PC-9 (cell line): ENCODE measurements around the gene IQGAP3. TPM values are rescaled to one million over a fixed set of nuclear protein-coding genes. Genes with fewer than 3 reads are reported as not detected.

ENCODE experiments used
- BruUV-seq: library from RNA; stranded (reverse); fragments of 400-500 nt; replicated peaks from 2 replicates; lab custom pipeline; 2021; lab: Mats Ljungman, UMichigan
- CTCF ChIA-PET: fragments of 300-600 bp; sonication (Branson Sonifier 250); formaldehyde crosslinking; loops from one replicate; lab custom pipeline; 2022; ENCODE audit warnings: antibody characterized with exemption; lab: Charles Lee
- POLR2A ChIA-PET: fragments of 300-600 bp; sonication (Branson Sonifier 250); formaldehyde crosslinking; loops from one replicate; lab custom pipeline; 2022; ENCODE audit warnings: antibody characterized with exemption; ENCODE audit not compliant: unreplicated experiment; lab: Charles Lee
- DNase-seq, 2 experiments: peaks; one replicate each; pipeline versions ENCODE4 v3.0.0 to v3.0.0-alpha.2; 2015 to 2022; ENCODE audit warnings: mixed read lengths in 1 of 2
- H2AFZ ChIP-seq: fragments of 200-600 bp; sonication (generic); 2 replicates; pipeline ENCODE4 v1.8.1; 2017; ENCODE audit warnings: antibody characterized with exemption
- H3F3A ChIP-seq: fragments of 200-600 bp; sonication (generic); 2 replicates; pipeline ENCODE4 v1.8.1; 2017; ENCODE audit warnings: antibody characterized with exemption, mild to moderate bottlenecking, low read depth; ENCODE audit not compliant: insufficient read depth
- H3K27ac ChIP-seq: fragments of 200-600 bp; sonication (generic); 2 replicates; pipeline ENCODE4 v1.6.1; 2016; ENCODE audit warnings: mixed run types
- H3K27me3 ChIP-seq: fragments of 200-600 bp; sonication (generic); 2 replicates; pipeline ENCODE4 v1.6.1; 2016; ENCODE audit warnings: low read depth, mixed run types; ENCODE audit not compliant: insufficient read depth
- H3K36me3 ChIP-seq: fragments of 200-600 bp; sonication (generic); 2 replicates; pipeline ENCODE4 v1.6.1; 2016; ENCODE audit warnings: low read depth, mixed run types
- H3K4me1 ChIP-seq: fragments of 200-600 bp; sonication (generic); replicated peaks from 2 replicates; pipeline ENCODE4 v1.6.1; 2016; ENCODE audit warnings: mixed run types; ENCODE audit not compliant: insufficient read depth
- H3K4me2 ChIP-seq: fragments of 200-600 bp; sonication (generic); 2 replicates; pipeline ENCODE4 v1.6.1; 2017; ENCODE audit warnings: mixed run types
- H3K4me3 ChIP-seq: fragments of 200-600 bp; sonication (generic); 2 replicates; pipeline ENCODE4 v1.6.1; 2016; ENCODE audit warnings: mixed run types
- H3K79me2 ChIP-seq: fragments of 200-600 bp; sonication (generic); 2 replicates; pipeline ENCODE4 v1.6.1; 2017; ENCODE audit warnings: low read depth, mixed run types
- H3K9me2 ChIP-seq: fragments of 200-600 bp; sonication (generic); 2 replicates; pipeline ENCODE4 v1.8.1; 2017; ENCODE audit warnings: mild to moderate bottlenecking; ENCODE audit not compliant: insufficient read depth
- H3K9me3 ChIP-seq: fragments of 200-600 bp; sonication (generic); 2 replicates; pipeline ENCODE4 v1.8.1; 2016; ENCODE audit warnings: low read depth; ENCODE audit not compliant: insufficient read depth
- H4K20me1 ChIP-seq: fragments of 200-600 bp; sonication (generic); 2 replicates; pipeline ENCODE4 v1.8.1; 2017; ENCODE audit not compliant: insufficient read depth
- EZH2 ChIP-seq: fragments of 200-600 bp; sonication (generic); IDR thresholded peaks from 2 replicates; pipeline ENCODE4 v1.8.0; 2017; ENCODE audit warnings: antibody characterized with exemption, low read depth
- intact Hi-C: fragments of 100-400 bp; cut with micrococcal nuclease; formaldehyde crosslinking; loops from one replicate; pipeline ENCODE4 v1.10.0; 2022; ENCODE audit not compliant: unreplicated experiment
- total RNA-seq: library from RNA; stranded (reverse); gene quantifications from 2 replicates; pipeline ENCODE4 v1.2.3, GENCODE V29; 2021
- TF ChIP-seq, protein P1 (sequence below): fragments of 200-600 bp; sonication (generic); conservative IDR thresholded peaks from 2 replicates; pipeline ENCODE4 v1.6.1; 2017; ENCODE audit warnings: mixed run types, antibody characterized with exemption, mild to moderate bottlenecking, moderate library complexity

IQGAP3 gene
- total RNA-seq, 1 experiment from 2014 or later, result 63.1 TPM

DNA sequence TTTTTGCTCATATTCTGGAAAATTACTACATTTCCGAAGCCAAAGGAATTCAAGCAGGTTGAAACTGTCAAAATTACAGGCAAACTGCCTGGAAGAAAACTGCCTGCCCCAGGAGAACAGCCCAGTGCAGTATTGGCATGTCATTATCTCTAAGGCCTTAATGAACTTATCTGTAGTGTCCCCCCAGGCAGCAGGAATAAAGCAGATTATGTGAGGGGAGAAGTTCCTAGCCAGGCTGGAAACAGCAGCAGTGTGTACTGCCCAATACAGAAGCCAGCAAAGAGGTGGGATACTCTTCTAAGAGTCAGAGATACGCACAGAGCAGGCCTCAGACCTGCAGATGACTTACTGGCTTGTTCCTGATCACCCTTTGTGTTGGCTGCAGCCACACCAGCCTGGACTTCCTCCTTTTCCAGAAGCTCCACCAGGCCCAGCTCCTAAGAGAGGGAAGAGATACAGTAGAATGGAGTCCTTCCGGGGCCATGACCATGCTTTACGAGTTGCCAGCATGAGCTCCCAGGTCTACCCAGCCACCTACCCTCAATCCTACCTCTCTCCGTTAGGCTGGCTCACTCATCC, 11.7 kb downstream of the IQGAP3 start:
- ChIA-PET POLR2A (no interaction called here), CTCF (no interaction called here)
- H3K9me2 ChIP-seq, result no peaks in the 10 kb centered on the region
- peaks cover 30% of the 10 kb centered on the region for H3K36me3 ChIP-seq
- no peak overlapping the region for H3K4me2 ChIP-seq
- H2AFZ ChIP-seq, result no peak overlapping the region
- H4K20me1 ChIP-seq, result no peaks in the 10 kb centered on the region
- H3K27ac ChIP-seq, result no peak overlapping the region
- H3K9me3 ChIP-seq, result no peaks in the 10 kb centered on the region
- no TSS peak for BruUV-seq
- H3K4me1 ChIP-seq, result no peaks in the 10 kb centered on the region
- H3K79me2 ChIP-seq, result no peaks in the 10 kb centered on the region
- intact Hi-C loops, result no loop called here
- no peaks in the 10 kb centered on the region for H3F3A ChIP-seq
- no peak overlapping the region for H3K4me3 ChIP-seq
- no peak for TF ChIP-seq EZH2
- TF ChIP-seq, protein P1, sequence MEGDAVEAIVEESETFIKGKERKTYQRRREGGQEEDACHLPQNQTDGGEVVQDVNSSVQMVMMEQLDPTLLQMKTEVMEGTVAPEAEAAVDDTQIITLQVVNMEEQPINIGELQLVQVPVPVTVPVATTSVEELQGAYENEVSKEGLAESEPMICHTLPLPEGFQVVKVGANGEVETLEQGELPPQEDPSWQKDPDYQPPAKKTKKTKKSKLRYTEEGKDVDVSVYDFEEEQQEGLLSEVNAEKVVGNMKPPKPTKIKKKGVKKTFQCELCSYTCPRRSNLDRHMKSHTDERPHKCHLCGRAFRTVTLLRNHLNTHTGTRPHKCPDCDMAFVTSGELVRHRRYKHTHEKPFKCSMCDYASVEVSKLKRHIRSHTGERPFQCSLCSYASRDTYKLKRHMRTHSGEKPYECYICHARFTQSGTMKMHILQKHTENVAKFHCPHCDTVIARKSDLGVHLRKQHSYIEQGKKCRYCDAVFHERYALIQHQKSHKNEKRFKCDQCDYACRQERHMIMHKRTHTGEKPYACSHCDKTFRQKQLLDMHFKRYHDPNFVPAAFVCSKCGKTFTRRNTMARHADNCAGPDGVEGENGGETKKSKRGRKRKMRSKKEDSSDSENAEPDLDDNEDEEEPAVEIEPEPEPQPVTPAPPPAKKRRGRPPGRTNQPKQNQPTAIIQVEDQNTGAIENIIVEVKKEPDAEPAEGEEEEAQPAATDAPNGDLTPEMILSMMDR, result no peak
- no peak for DNase-seq
- H3K27me3 ChIP-seq, result no peaks in the 10 kb centered on the region

DNA sequence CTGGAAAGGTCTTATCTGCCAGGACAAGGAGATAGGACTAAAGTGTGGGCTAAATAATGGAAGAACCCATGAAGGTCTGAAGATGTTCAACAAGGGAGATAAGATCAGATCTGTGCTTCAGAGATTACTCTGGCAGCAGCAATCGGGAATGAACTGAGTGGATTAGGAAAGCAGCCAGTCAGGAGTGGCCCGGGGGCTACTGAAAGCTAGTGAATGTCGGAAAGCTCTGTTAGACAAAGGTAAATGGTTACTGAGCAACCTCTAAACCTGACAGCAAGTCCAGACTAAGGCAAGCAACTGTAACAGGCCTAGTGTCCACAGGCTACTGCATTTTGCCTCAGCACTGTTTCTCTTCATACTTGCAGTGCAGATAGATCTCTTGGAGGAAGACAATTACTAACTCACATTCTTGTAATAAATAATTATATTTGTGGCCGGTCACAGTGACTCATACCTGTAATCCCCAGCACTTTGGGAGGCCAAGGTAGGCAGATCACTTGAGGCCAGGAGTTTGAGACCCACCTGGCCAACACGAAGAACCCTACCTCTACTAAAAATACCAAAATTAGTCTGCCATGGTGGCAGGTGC, 12.5 kb downstream of the IQGAP3 start:
- intact Hi-C loops, result no loop called here
- BruUV-seq, result no TSS peak
- CTCF ChIA-PET, result no interaction called here

DNA sequence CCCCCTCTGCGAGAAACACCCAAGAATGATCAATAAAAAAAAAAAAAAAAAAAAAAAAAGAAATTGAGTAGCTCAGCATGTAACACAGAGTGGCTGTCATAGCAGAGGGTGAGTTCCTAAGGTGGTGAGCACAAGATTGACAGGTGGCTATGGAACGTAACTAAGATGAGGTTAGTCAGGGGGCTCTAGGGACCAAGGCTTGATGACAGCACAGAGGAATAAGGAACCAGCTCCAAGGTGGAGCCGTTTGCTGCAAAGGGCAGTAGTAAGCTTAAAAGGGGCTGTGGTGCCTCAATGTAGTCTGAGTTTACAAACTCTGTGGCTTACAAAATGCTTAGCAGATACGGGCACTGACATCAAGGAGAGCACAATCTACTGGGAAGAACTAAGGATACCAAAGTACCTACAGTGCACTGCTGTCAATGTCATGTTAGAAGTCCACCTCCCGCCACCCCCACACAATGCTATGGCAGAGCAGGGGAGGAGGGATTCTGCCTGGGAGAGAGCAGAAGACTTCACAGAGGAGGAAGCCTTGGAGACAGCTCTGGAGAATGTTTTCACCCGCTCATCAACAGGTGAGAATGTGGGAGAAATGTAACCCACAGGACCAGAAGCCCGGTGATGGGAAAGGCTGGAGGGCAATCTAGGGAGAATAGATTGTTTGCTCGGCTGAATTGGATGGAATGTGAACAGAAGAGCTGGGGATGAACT, 13.1 kb downstream of the IQGAP3 start:
- Histone ChIP-seq H3K4me2 (no peak overlapping the region), H3K79me2 (no peaks in the 10 kb centered on the region), H3K27me3 (no peaks in the 10 kb centered on the region), H3K9me2 (no peaks in the 10 kb centered on the region), H3K4me1 (peaks cover under 1% of the 10 kb centered on the region), H3F3A (peaks cover 6% of the 10 kb centered on the region; the same call in 1 of the 2 replicates), H4K20me1 (no peaks in the 10 kb centered on the region), H3K27ac (no peak overlapping the region), H3K36me3 (peaks cover 30% of the 10 kb centered on the region), H3K4me3 (no peak overlapping the region), H2AFZ (no peak overlapping the region), H3K9me3 (no peaks in the 10 kb centered on the region)
- no peak for DNase-seq
- ChIA-PET POLR2A (no interaction called here), CTCF (no interaction called here)
- TF ChIP-seq, protein P1, result no peak
- TF ChIP-seq EZH2, result no peak
- intact Hi-C loops, result no loop called here
- no TSS peak for BruUV-seq

More for the DNA sequence above, 12.5 kb downstream of the IQGAP3 start:
- POLR2A ChIA-PET, result no interaction called here
- Histone ChIP-seq H3K79me2 (no peaks in the 10 kb centered on the region), H3F3A (no peaks in the 10 kb centered on the region), H4K20me1 (no peaks in the 10 kb centered on the region), H3K27ac (no peak overlapping the region), H3K4me2 (no peak overlapping the region), H3K9me2 (no peaks in the 10 kb centered on the region), H3K4me3 (no peak overlapping the region), H3K9me3 (no peaks in the 10 kb centered on the region), H2AFZ (no peak overlapping the region), H3K4me1 (no peaks in the 10 kb centered on the region), H3K27me3 (no peaks in the 10 kb centered on the region), H3K36me3 (peaks cover 30% of the 10 kb centered on the region)
- DNase-seq, result no peak
- no peak for TF ChIP-seq EZH2
- TF ChIP-seq, protein P1, result no peak
